ENCODE results near the gene IFNL1. TPM values are rescaled to one million over a fixed set of nuclear protein-coding genes. Genes with fewer than 3 reads are reported as not detected.

Gene IFNL1
- polyA plus RNA-seq, 1 experiment = not detected

GRCh38 chr19:39296906-39297305 is 699 bp downstream of the IFNL1 start:
- POLR2A ChIA-PET = no interaction called here

GRCh38 chr19:39297931-39298634 is 1.9 kb downstream of the IFNL1 start:
- ChIA-PET POLR2A (no interaction called here), CTCF (no interaction called here)
- no peak for DNase-seq (ENCODE audit: low read depth)
- Histone ChIP-seq H3K36me3 (ENCODE audit: control insufficient read depth, insufficient read depth, low read length) (no peaks in the 10 kb centered on the region), H3K4me3 (ENCODE audit: low read depth, low read length) (no peak overlapping the region), H3K27me3 (ENCODE audit: control insufficient read depth, insufficient read depth, low read length) (peaks cover 5% of the 10 kb centered on the region)
- no peak for TF ChIP-seq CTCF (IDR thresholded peaks at IDR 0.05; ENCODE audit: insufficient read depth, low read depth, low read length)

More at GRCh38 chr19:39296906-39297305, 699 bp downstream of the IFNL1 start:
- H3K4me3 ChIP-seq (ENCODE audit: low read depth, low read length) = no peak overlapping the region
- TF ChIP-seq CTCF (IDR thresholded peaks at IDR 0.05; ENCODE audit: insufficient read depth, low read depth, low read length) = no peak
- peaks cover 5% of the 10 kb centered on the region for H3K27me3 ChIP-seq (ENCODE audit: control insufficient read depth, insufficient read depth, low read length)
- CTCF ChIA-PET = interaction anchor here (0.7 to 1.6 kb wide), 2 partner anchors 24 to 29 kb away, joined by 3 to 4 read pairs; no protein-coding TSS in a partner anchor
- no peak for DNase-seq (ENCODE audit: low read depth)
- H3K36me3 ChIP-seq (ENCODE audit: control insufficient read depth, insufficient read depth, low read length) = no peaks in the 10 kb centered on the region

GRCh38 chr19:39299404-39299803 is 3.2 kb downstream of the IFNL1 start:
- ChIA-PET CTCF (no interaction called here), POLR2A (no interaction called here)
- no peak for TF ChIP-seq CTCF (IDR thresholded peaks at IDR 0.05; ENCODE audit: insufficient read depth, low read depth, low read length)
- DNase-seq (ENCODE audit: low read depth) = no peak
- Histone ChIP-seq H3K4me3 (ENCODE audit: low read depth, low read length) (no peak overlapping the region), H3K36me3 (ENCODE audit: control insufficient read depth, insufficient read depth, low read length) (no peaks in the 10 kb centered on the region), H3K27me3 (ENCODE audit: control insufficient read depth, insufficient read depth, low read length) (peaks cover 10% of the 10 kb centered on the region)

- Histone ChIP-seq H3K36me3 (ENCODE audit: control insufficient read depth, insufficient read depth, low read length) (no peaks in the 10 kb centered on the region), H3K27me3 (ENCODE audit: control insufficient read depth, insufficient read depth, low read length) (peaks cover 12% of the 10 kb centered on the region), H3K4me3 (ENCODE audit: low read depth, low read length) (no peak overlapping the region)
- DNase-seq (ENCODE audit: low read depth) = no peak
- TF ChIP-seq CTCF (IDR thresholded peaks at IDR 0.05; ENCODE audit: insufficient read depth, low read depth, low read length) = no peak
- ChIA-PET POLR2A (no interaction called here), CTCF (interaction anchor here (0.6 kb wide), 1 partner anchor 8 kb away, joined by 5 read pairs; no protein-coding TSS in a partner anchor)
Observed at GRCh38 chr19:39299832-39300231, 3.6 kb downstream of the IFNL1 start.

GRCh38 chr19:39301021-39301420 is 4.8 kb downstream of the IFNL1 start:
- peaks cover 20% of the 10 kb centered on the region for H3K27me3 ChIP-seq (ENCODE audit: control insufficient read depth, insufficient read depth, low read length)
- no peak for DNase-seq (ENCODE audit: low read depth)
- no peak overlapping the region for H3K4me3 ChIP-seq (ENCODE audit: low read depth, low read length)
- TF ChIP-seq CTCF (IDR thresholded peaks at IDR 0.05; ENCODE audit: insufficient read depth, low read depth, low read length) = no peak
- POLR2A ChIA-PET = no interaction called here
- CTCF ChIA-PET = no interaction called here
- no peaks in the 10 kb centered on the region for H3K36me3 ChIP-seq (ENCODE audit: control insufficient read depth, insufficient read depth, low read length)

All from BJ (cell line).